Ishikawa (cell line): ENCODE results near the gene RPTOR.

Source experiments
- CEBPB ChIP-seq: IDR thresholded peaks from 2 replicates; pipeline ENCODE4 v1.6.1; 2012
- CREB1 ChIP-seq: IDR thresholded peaks from 2 replicates; pipeline ENCODE4 v1.6.1; 2012; ENCODE audit warnings: low read depth
- EGR1 ChIP-seq: IDR thresholded peaks from 2 replicates; pipeline ENCODE4 v1.6.1; 2012
- EP300 ChIP-seq: IDR thresholded peaks from 2 replicates; pipeline ENCODE4 v1.6.1; 2012; ENCODE audit warnings: borderline replicate concordance
- FOXM1 ChIP-seq: IDR thresholded peaks from 2 replicates; pipeline ENCODE4 v1.6.1; 2012; ENCODE audit warnings: low read depth, borderline replicate concordance
- MAX ChIP-seq: IDR thresholded peaks from 2 replicates; pipeline ENCODE4 v1.6.1; 2012
- NFIC ChIP-seq: IDR thresholded peaks from 2 replicates; pipeline ENCODE4 v1.6.1; 2012
- RAD21 ChIP-seq: IDR thresholded peaks from 2 replicates; pipeline ENCODE4 v1.6.1; 2012; ENCODE audit warnings: low read depth
- REST ChIP-seq: IDR thresholded peaks from 2 replicates; pipeline ENCODE4 v1.6.1; 2012; ENCODE audit warnings: low read depth, mild to moderate bottlenecking
- TAF1 ChIP-seq: IDR thresholded peaks from 2 replicates; pipeline ENCODE4 v1.6.1; 2012; ENCODE audit warnings: low read depth, mild to moderate bottlenecking
- TCF12 ChIP-seq: IDR thresholded peaks from 2 replicates; pipeline ENCODE4 v1.6.1; 2012; ENCODE audit warnings: low read depth
- TEAD4 ChIP-seq: IDR thresholded peaks from 2 replicates; pipeline ENCODE4 v1.6.1; 2012
- USF1 ChIP-seq: IDR thresholded peaks from 2 replicates; pipeline ENCODE4 v1.6.1; 2012
- YY1 ChIP-seq: IDR thresholded peaks from 2 replicates; pipeline ENCODE4 v1.6.1; 2012; ENCODE audit warnings: low read depth
- ZBTB7A ChIP-seq: IDR thresholded peaks from 2 replicates; pipeline ENCODE4 v1.6.1; 2012; ENCODE audit warnings: low read depth

The RPTOR gene

GRCh38 chr17:80836658-80836965 lies 292.0 kb downstream of the RPTOR start:
- TF ChIP-seq USF1 (no peak), YY1 (no peak), MAX (no peak), RAD21 (no peak), EP300 (no peak), TCF12 (no peak), EGR1 (no peak), TEAD4 (no peak), FOXM1 (no peak), TAF1 (no peak), CEBPB (no peak), ZBTB7A (no peak), REST (no peak), NFIC (no peak), CREB1 (no peak)

GRCh38 chr17:80836971-80837481 lies 292.4 kb downstream of the RPTOR start:
- TF ChIP-seq EP300 (no peak), FOXM1 (no peak), TCF12 (no peak), TEAD4 (no peak), CEBPB (no peak), REST (no peak), TAF1 (no peak), RAD21 (no peak), USF1 (no peak), MAX (no peak), EGR1 (no peak), YY1 (no peak), NFIC (no peak), CREB1 (no peak), ZBTB7A (no peak)

GRCh38 chr17:80837711-80838110 lies 293.1 kb downstream of the RPTOR start:
- TF ChIP-seq CREB1 (no peak), NFIC (no peak), EGR1 (no peak), TEAD4 (no peak), FOXM1 (no peak), REST (no peak), MAX (no peak), USF1 (no peak), TCF12 (no peak), RAD21 (no peak), EP300 (no peak), TAF1 (no peak), YY1 (no peak), CEBPB (no peak)

- no peak for TF ChIP-seq NFIC
- TF ChIP-seq MAX: no peak
- no peak for TF ChIP-seq REST
- TF ChIP-seq USF1: no peak
- TF ChIP-seq CREB1: no peak
- no peak for TF ChIP-seq FOXM1
- TF ChIP-seq TAF1: no peak
- TF ChIP-seq EGR1: no peak
- TF ChIP-seq TCF12: no peak
- TF ChIP-seq TEAD4: no peak
- no peak for TF ChIP-seq CEBPB
- TF ChIP-seq ZBTB7A: no peak
- TF ChIP-seq EP300: no peak
- no peak for TF ChIP-seq RAD21
Observed at GRCh38 chr17:80838311-80839025, 293.8 kb downstream of the RPTOR start.
